Neural progenitor cell (in vitro differentiated cells): ENCODE results near the gene ARHGAP33.

Experiments
- EZH2phosphoT487 ChIP-seq: fragments of 200-600 bp; sonication (generic); IDR thresholded peaks from 2 replicates; pipeline ENCODE4 v1.6.1; 2017; ENCODE audit warnings: antibody characterized with exemption
- TF ChIP-seq, protein P1 (sequence below): fragments of 200-600 bp; sonication (generic); IDR thresholded peaks from 2 replicates; pipeline ENCODE4 v1.5.1; 2017; ENCODE audit warnings: antibody characterized with exemption, mild to moderate bottlenecking

DNA sequence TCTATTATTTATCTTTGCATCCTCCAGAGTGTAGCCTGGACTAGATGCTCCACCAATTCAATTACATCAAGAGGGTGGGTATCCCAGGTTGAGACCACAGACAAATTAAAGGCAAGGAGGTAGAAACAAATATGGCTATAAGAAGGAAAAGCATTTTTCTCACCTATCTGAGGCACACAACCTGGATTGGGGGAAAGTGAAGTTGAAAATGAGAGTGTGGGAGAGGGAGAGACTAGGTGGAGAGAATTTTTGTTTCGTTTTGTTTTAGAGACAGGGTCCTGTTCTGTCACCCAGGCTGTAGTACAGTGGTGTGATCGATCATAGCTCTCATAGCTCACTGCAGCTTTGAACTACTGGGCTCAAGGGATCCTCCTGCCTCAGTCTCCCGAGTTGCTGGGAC lies 43.1 kb downstream of the ARHGAP33 start:
- TF ChIP-seq, protein P1, sequence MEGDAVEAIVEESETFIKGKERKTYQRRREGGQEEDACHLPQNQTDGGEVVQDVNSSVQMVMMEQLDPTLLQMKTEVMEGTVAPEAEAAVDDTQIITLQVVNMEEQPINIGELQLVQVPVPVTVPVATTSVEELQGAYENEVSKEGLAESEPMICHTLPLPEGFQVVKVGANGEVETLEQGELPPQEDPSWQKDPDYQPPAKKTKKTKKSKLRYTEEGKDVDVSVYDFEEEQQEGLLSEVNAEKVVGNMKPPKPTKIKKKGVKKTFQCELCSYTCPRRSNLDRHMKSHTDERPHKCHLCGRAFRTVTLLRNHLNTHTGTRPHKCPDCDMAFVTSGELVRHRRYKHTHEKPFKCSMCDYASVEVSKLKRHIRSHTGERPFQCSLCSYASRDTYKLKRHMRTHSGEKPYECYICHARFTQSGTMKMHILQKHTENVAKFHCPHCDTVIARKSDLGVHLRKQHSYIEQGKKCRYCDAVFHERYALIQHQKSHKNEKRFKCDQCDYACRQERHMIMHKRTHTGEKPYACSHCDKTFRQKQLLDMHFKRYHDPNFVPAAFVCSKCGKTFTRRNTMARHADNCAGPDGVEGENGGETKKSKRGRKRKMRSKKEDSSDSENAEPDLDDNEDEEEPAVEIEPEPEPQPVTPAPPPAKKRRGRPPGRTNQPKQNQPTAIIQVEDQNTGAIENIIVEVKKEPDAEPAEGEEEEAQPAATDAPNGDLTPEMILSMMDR = no peak
- TF ChIP-seq EZH2phosphoT487 = no peak
